ENCODE measurements around the gene MICAL3.

Gene MICAL3

DNA sequence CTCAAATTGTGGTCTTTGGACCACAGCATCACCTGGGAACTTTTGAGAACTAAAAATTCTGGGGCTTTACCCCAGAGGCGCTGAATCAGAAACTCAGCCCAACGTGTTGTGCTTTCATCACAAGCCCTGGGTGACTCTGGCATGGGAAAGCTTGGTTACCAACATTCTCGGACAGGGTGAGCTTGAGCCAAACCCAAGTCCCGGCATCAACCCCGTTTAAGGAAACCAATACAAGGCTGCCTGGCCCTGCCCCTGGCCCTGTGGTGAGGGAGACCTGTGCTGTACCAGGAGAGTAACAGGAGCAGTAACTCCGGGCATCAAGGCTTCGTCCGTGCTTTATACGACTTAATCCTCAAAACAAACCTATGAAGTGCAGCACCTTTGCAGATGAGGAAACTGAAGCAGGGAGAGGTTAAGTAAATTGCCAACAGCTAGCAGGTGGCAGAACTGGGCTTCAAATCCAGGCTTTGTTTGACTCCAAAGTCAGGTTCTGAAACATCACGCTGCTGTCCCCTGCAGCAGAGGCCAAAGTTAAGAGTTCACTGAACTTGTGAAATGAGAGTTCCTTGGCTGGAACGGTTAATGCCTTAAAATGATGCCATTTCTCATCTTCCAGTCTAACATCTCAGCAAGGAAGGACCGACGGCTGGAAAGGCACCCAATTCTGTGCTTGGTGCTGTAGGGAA lies 186.0 kb downstream of the MICAL3 start:
- Histone ChIP-seq H3K9me3 (ENCODE audit: control insufficient read depth, low read length) (no peaks in the 10 kb centered on the region), H3K9ac (ENCODE audit: low read length) (no peak overlapping the region), H3K4me1 (ENCODE audit: control insufficient read depth, insufficient read depth, low read length) (no peaks in the 10 kb centered on the region), H3K36me3 (ENCODE audit: control insufficient read depth, insufficient read depth, low read length, severe bottlenecking) (peaks cover 33% of the 10 kb centered on the region), H3K4me3 (ENCODE audit: low read length) (no peak overlapping the region), H3K27me3 (replicated peaks; ENCODE audit: control insufficient read depth, insufficient read depth, low read length) (no peaks in the 10 kb centered on the region)
- DNase-seq (ENCODE audit: low read depth), result no peak

DNA sequence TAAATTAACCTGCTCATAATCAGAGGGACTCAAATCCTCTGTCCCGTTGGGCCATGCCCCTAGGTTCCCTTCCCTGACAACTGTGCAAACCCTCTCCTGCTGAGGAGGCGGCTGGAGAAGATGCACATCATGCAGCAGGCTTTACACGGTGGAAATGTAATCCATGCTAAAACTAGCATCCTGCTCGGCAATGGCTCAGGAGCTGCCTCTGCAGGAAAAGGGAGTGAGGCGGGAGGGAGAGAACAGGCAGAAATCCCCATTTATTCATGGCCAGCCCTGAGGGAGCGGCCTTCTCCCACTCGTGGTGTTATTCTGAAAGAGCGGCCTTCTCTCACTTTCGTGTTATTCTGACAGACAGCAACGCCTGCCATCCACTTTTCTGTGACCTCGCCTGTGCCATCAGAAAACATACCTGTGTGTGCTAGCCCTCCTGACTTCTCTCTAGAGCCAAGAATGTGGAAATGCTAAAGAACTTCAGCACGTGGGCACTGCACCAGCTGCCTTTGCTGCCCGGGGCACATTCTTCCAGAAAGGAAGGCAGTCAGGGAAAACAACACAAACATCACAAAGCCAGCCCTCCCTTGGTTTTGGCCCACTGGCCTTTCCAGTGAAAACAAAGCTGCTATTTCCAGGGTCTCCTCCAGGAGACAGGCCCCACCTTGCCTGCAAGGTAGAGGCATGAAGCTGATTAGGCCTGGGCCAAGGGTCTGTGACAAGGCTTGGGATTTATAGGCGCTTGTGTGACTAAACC lies 187.2 kb downstream of the MICAL3 start:
- H3K36me3 ChIP-seq (ENCODE audit: control insufficient read depth, insufficient read depth, low read length, severe bottlenecking), result peaks cover 30% of the 10 kb centered on the region
- no peaks in the 10 kb centered on the region for H3K27me3 ChIP-seq (replicated peaks; ENCODE audit: control insufficient read depth, insufficient read depth, low read length)
- peaks cover 4% of the 10 kb centered on the region for H3K4me1 ChIP-seq (ENCODE audit: control insufficient read depth, insufficient read depth, low read length)
- H3K9ac ChIP-seq (ENCODE audit: low read length), result no peak overlapping the region
- DNase-seq (ENCODE audit: low read depth), result peak; percentile 69
- H3K4me3 ChIP-seq (ENCODE audit: low read length), result no peak overlapping the region
- H3K9me3 ChIP-seq (ENCODE audit: control insufficient read depth, low read length), result no peaks in the 10 kb centered on the region

DNA sequence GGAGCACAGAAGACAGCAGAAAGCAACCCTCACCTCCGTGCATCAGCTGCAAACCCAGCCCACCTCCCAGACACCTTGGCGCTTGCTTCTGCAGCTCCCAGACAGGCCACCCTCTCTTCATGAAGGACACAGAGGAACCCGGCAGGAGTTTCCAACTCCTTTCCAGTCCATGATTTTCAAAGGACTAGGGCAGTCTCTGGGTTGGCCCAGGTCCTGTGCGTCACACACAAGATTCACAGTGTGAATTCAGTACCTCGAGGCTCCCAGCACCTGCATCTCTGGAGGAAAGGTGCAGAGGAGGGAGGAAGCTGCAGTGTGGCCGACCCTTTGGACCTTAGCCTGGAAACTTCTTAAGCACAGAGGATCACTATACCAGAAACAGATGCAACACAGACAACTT lies 189.1 kb downstream of the MICAL3 start:
- H3K36me3 ChIP-seq (ENCODE audit: control insufficient read depth, insufficient read depth, low read length, severe bottlenecking), result peaks cover 16% of the 10 kb centered on the region
- H3K27me3 ChIP-seq (replicated peaks; ENCODE audit: control insufficient read depth, insufficient read depth, low read length), result no peaks in the 10 kb centered on the region
- H3K4me1 ChIP-seq (ENCODE audit: control insufficient read depth, insufficient read depth, low read length), result peaks cover 23% of the 10 kb centered on the region
- H3K4me3 ChIP-seq (ENCODE audit: low read length), result no peak overlapping the region
- DNase-seq (ENCODE audit: low read depth), result no peak
- no peak overlapping the region for H3K9ac ChIP-seq (ENCODE audit: low read length)
- H3K9me3 ChIP-seq (ENCODE audit: control insufficient read depth, low read length), result no peaks in the 10 kb centered on the region

DNA sequence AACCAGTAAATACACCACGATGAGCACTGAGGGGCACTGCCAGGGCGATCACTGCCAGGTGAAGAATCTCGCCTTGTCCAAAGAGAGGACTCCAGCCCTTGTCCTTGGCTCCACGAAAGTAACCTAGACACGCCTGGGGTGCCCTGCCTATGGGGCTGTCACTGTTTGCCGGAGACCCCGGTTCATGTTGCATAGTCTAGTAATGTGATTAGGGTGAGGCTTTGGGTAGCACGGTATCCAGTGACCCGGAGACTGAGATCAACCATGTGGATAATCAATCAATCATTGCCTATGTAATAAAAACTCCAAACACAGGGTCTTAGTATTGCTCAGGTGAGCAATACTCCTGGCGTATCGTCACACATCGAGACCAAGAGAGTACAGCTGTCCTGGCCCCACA lies 190.9 kb downstream of the MICAL3 start:
- Histone ChIP-seq H3K9me3 (ENCODE audit: control insufficient read depth, low read length) (no peaks in the 10 kb centered on the region), H3K4me1 (ENCODE audit: control insufficient read depth, insufficient read depth, low read length) (peaks cover 26% of the 10 kb centered on the region), H3K27me3 (replicated peaks; ENCODE audit: control insufficient read depth, insufficient read depth, low read length) (no peaks in the 10 kb centered on the region), H3K4me3 (ENCODE audit: low read length) (no peak overlapping the region), H3K36me3 (ENCODE audit: control insufficient read depth, insufficient read depth, low read length, severe bottlenecking) (peaks cover 11% of the 10 kb centered on the region), H3K9ac (ENCODE audit: low read length) (no peak overlapping the region)
- DNase-seq (ENCODE audit: low read depth), result no peak

DNA sequence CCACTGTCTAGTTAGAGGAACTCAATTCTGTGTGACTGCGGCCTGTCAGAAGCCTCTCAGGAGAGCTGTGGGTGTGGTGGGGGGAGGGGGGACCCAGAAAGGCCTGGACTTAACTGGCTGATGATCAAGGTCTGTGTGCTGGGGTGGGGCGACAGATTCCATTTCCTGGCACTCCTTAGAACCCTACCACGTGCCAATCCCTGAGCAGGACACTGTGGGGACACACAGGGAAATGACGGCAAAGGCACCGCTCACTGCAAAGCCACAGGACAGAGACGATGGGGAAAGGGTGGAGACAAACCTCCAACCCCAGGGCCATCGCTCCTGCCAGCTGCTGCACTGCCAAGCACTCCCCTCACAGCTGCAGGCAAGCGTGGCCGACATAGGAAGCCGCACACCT lies 191.7 kb downstream of the MICAL3 start:
- Histone ChIP-seq H3K36me3 (ENCODE audit: control insufficient read depth, insufficient read depth, low read length, severe bottlenecking) (peaks cover 5% of the 10 kb centered on the region), H3K4me3 (ENCODE audit: low read length) (no peak overlapping the region), H3K9me3 (ENCODE audit: control insufficient read depth, low read length) (no peaks in the 10 kb centered on the region), H3K9ac (ENCODE audit: low read length) (peak overlapping the region; percentile 63), H3K4me1 (ENCODE audit: control insufficient read depth, insufficient read depth, low read length) (peaks cover 26% of the 10 kb centered on the region), H3K27me3 (replicated peaks; ENCODE audit: control insufficient read depth, insufficient read depth, low read length) (no peaks in the 10 kb centered on the region)
- no peak for DNase-seq (ENCODE audit: low read depth)

DNA sequence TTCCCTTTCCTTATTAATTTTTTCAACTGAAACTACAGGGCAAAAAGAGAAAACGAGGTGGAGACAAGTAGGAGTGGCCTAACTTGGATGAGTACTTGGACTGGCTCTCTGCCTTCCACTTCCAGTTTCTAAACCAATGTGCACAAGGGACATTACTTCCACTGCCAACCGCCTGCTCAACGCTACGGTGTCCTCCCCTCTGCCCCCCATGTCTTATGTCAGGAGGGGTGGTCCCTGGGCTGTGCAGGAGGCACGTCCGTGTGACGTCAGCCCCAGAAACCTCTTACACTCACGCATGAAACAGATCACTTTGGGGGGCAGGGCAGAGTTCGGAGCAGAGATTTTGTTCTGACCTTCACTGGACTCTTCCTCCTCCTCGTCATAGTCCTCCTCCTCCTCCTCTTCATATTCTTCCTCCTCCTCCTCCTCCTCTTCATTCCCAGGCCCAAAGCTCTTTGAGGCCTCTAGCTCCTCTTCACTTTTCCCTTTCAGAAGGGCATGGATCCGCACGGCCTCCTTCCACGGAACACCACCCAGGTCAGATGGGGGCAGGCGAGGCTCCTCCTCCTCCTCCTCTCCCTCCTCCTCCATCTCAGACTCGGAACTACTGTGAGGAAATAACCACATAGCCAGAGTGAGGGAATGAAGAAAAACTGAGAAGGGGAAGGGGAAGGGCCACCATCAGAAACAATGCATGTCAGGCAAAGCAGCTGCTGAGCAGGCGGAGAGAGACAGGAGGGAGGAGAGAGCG lies 192.7 kb downstream of the MICAL3 start:
- no peak for DNase-seq (ENCODE audit: low read depth)
- Histone ChIP-seq H3K9ac (ENCODE audit: low read length) (peak overlapping the region; percentile 63), H3K4me1 (ENCODE audit: control insufficient read depth, insufficient read depth, low read length) (peaks cover 26% of the 10 kb centered on the region), H3K27me3 (replicated peaks; ENCODE audit: control insufficient read depth, insufficient read depth, low read length) (no peaks in the 10 kb centered on the region), H3K9me3 (ENCODE audit: control insufficient read depth, low read length) (no peaks in the 10 kb centered on the region), H3K4me3 (ENCODE audit: low read length) (peak overlapping the region; percentile 70), H3K36me3 (ENCODE audit: control insufficient read depth, insufficient read depth, low read length, severe bottlenecking) (peaks cover 10% of the 10 kb centered on the region)

DNA sequence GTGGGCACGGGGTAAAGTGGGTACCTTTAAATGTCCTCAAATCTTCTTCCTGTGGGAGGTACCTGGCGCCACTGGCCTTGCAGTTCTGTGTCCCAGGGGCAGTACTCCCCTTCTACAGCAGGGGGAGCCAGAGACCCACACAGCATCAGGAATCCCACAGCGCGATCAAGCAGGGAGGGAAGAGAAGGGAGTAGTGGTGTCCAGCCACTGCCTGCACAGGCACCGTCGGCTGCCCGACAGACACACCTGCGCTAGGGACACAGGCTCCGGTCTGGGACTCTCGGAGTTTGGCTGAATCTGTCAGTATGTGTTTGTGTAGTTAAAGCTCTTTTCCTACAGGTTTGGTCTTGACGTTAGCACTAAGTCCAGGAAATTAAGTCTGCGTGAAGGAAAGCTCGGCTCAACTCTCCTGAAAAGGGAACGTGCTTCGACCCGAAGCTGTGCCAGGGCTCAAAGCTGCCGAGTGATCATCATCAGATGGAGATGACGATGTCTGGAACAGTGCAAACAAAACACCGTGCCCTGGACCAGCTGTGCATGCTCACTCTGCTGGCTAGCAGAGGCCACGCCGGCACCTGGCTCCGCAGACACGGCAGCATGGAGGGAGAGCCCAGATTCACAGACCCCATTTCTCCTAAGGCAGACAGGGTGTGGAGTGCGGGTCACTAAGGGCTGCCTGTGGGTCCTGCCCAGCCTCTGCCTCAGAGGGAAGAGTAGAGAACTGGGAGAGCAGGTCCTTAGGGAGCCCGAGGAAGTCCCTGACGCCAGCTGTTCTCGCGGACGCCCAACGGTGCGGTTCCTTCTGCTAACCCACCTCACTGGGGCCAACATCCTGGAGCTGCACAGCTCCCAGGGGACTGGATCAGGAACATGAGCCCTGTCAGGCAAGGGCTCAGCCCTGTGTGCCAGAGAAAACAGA lies 194.1 kb downstream of the MICAL3 start:
- H3K9me3 ChIP-seq (ENCODE audit: control insufficient read depth, low read length), result no peaks in the 10 kb centered on the region
- peaks cover 26% of the 10 kb centered on the region for H3K4me1 ChIP-seq (ENCODE audit: control insufficient read depth, insufficient read depth, low read length)
- H3K36me3 ChIP-seq (ENCODE audit: control insufficient read depth, insufficient read depth, low read length, severe bottlenecking), result peaks cover 21% of the 10 kb centered on the region
- H3K4me3 ChIP-seq (ENCODE audit: low read length), result no peak overlapping the region
- H3K27me3 ChIP-seq (replicated peaks; ENCODE audit: control insufficient read depth, insufficient read depth, low read length), result no peaks in the 10 kb centered on the region
- peak; percentile 90 for DNase-seq (ENCODE audit: low read depth)
- peak overlapping the region; percentile 63 for H3K9ac ChIP-seq (ENCODE audit: low read length)

DNA sequence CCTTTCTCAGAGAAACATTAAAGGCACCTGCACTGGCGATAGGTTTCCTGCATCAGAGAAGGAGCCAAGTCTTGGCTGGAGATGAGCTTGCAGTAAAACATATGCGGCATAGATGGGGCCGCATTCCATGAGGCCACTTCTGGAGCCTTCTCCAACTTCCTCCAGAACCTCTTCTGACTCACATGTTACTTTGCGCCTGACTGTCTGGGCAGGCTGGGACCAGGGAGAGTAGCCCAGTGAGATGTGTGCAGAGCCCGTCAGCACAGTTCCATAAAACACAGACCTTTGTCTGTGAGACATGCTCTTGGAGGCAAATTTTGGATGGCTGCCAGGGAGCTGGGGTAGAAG lies 194.7 kb downstream of the MICAL3 start:
- H3K4me3 ChIP-seq (ENCODE audit: low read length), result no peak overlapping the region
- no peak for DNase-seq (ENCODE audit: low read depth)

DNA sequence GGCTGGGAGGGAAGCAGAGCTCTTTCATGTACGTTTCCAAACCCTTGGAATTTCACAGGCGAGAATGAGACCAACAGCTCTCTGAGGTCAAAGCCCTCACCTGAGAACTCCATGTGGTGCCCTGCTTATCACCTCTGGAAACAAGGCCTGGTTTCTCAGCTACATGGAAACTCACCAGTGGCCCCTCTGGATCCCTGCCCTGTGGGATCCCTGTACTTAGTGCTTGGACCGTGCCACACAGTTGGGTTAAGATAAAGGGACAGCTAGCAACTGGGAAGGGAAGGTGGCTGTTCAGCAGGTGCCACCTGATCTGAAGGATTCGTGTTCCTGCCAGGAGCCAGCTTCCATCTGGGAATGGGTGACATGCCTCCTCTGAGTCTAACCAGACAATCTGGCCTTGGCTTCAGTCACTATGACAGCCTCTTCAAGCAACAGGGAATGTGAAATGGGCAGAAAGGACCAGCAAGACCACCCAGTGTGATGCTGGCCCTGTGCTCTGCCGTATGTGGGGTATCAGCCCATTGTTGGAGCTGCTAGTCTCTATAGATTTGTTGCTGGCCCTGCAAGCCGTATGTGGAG lies 195.8 kb downstream of the MICAL3 start:
- H3K9me3 ChIP-seq (ENCODE audit: control insufficient read depth, low read length), result no peaks in the 10 kb centered on the region
- no peaks in the 10 kb centered on the region for H3K27me3 ChIP-seq (replicated peaks; ENCODE audit: control insufficient read depth, insufficient read depth, low read length)
- no peak for DNase-seq (ENCODE audit: low read depth)
- no peak overlapping the region for H3K4me3 ChIP-seq (ENCODE audit: low read length)
- no peak overlapping the region for H3K9ac ChIP-seq (ENCODE audit: low read length)
- peaks cover 25% of the 10 kb centered on the region for H3K36me3 ChIP-seq (ENCODE audit: control insufficient read depth, insufficient read depth, low read length, severe bottlenecking)
- H3K4me1 ChIP-seq (ENCODE audit: control insufficient read depth, insufficient read depth, low read length), result peaks cover 26% of the 10 kb centered on the region

More for the DNA sequence above, 194.7 kb downstream of the MICAL3 start:
- Histone ChIP-seq H3K4me1 (ENCODE audit: control insufficient read depth, insufficient read depth, low read length) (peaks cover 26% of the 10 kb centered on the region), H3K27me3 (replicated peaks; ENCODE audit: control insufficient read depth, insufficient read depth, low read length) (no peaks in the 10 kb centered on the region), H3K36me3 (ENCODE audit: control insufficient read depth, insufficient read depth, low read length, severe bottlenecking) (peaks cover 23% of the 10 kb centered on the region), H3K9me3 (ENCODE audit: control insufficient read depth, low read length) (no peaks in the 10 kb centered on the region), H3K9ac (ENCODE audit: low read length) (no peak overlapping the region)

DNA sequence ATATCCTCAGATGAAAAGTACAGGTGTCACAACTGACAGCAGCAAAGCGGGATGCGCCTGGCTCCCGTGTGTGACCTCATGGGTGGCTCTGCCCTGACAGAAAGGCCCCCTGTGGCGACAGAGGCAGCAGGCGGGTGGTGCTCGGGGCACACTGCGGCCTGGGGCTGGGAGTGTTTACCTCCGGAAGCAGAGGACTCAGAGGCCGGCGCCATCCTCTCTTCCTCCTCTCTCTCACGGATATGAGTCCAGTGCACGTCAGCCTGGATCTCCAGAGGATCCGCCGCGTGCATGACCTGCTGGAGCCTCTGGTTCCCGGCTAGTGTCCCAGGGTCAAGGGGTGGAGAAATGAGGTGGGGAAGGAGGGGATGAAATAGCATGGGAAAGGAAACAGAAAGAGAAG lies 196.9 kb downstream of the MICAL3 start:
- Histone ChIP-seq H3K4me3 (ENCODE audit: low read length) (no peak overlapping the region), H3K9me3 (ENCODE audit: control insufficient read depth, low read length) (no peaks in the 10 kb centered on the region), H3K36me3 (ENCODE audit: control insufficient read depth, insufficient read depth, low read length, severe bottlenecking) (peaks cover 25% of the 10 kb centered on the region), H3K4me1 (ENCODE audit: control insufficient read depth, insufficient read depth, low read length) (peaks cover 24% of the 10 kb centered on the region), H3K9ac (ENCODE audit: low read length) (no peak overlapping the region), H3K27me3 (replicated peaks; ENCODE audit: control insufficient read depth, insufficient read depth, low read length) (no peaks in the 10 kb centered on the region)
- no peak for DNase-seq (ENCODE audit: low read depth)
